CD14-positive monocyte (primary cell): ENCODE data around the gene DNAI1. TPM values are rescaled to one million over a fixed set of nuclear protein-coding genes. Genes with fewer than 3 reads are reported as not detected.
A peak's percentile ranks its signal among the peaks of the same experiment; 100 is the strongest.

ENCODE experiments used
- DNase-seq, 3 donors: peaks; one replicate each; pipeline ENCODE4 v3.0.0-alpha.2; 2011 to 2022
- H2AFZ ChIP-seq: 2 replicates; pipeline ENCODE4 v1.6.0; 2012; ENCODE audit warnings: mild to moderate bottlenecking, low read depth, low read length, inconsistent platforms; ENCODE audit not compliant: insufficient read depth, poor library complexity, severe bottlenecking
- H3K27ac ChIP-seq, 2 donors: 1 replicate in 1 of 2; 2 replicates in 1 of 2; pipeline ENCODE4 v1.5.1; 2012 to 2013; ENCODE audit warnings: low read length in 2 of 2, control low read depth in 1 of 2, inconsistent platforms in 1 of 2, low read depth in 1 of 2, mild to moderate bottlenecking in 1 of 2
- H3K27me3 ChIP-seq, 2 donors: one replicate each; pipeline versions ENCODE4 v1.6.0 to v1.6.1; 2011 to 2013; ENCODE audit warnings: low read length in 2 of 2; ENCODE audit not compliant: control insufficient read depth in 2 of 2, insufficient read depth in 2 of 2
- H3K36me3 ChIP-seq, 2 donors: replicated peaks in 1 of 2; 1 replicate in 1 of 2; 2 replicates in 1 of 2; pipeline versions ENCODE4 v1.5.1 to v1.6.1; 2012 to 2013; ENCODE audit warnings: low read length in 2 of 2, control low read depth in 1 of 2, inconsistent platforms in 1 of 2, mild to moderate bottlenecking in 1 of 2; ENCODE audit not compliant: insufficient read depth in 2 of 2, control insufficient read depth in 1 of 2
- H3K4me1 ChIP-seq, 2 donors: 1 replicate in 1 of 2; 2 replicates in 1 of 2; pipeline versions ENCODE4 v1.5.1 to v1.6.1; 2012 to 2013; ENCODE audit warnings: low read length in 2 of 2, control low read depth in 1 of 2, inconsistent platforms in 1 of 2, mild to moderate bottlenecking in 1 of 2, moderate library complexity in 1 of 2; ENCODE audit not compliant: insufficient read depth in 2 of 2, control insufficient read depth in 1 of 2
- H3K4me2 ChIP-seq: replicated peaks from 2 replicates; pipeline ENCODE3; 2012; ENCODE audit warnings: low read length, moderate library complexity, mild to moderate bottlenecking; ENCODE audit not compliant: poor library complexity, severe bottlenecking; ENCODE audit errors: extremely low read depth
- H3K4me3 ChIP-seq, 3 experiments: fragments of 200-600 bp in 1 of 3; sonication (generic) in 1 of 3; replicated peaks in 1 of 3; 1 replicate in 2 of 3; 2 replicates in 1 of 3; pipeline ENCODE4 v1.5.1; 2011 to 2013; ENCODE audit warnings: low read length in 3 of 3, mild to moderate bottlenecking in 3 of 3, control low read depth in 2 of 3, low read depth in 2 of 3, inconsistent platforms in 1 of 3, moderate library complexity in 1 of 3
- H3K79me2 ChIP-seq: 2 replicates; pipeline ENCODE4 v1.6.0; 2012; ENCODE audit warnings: mild to moderate bottlenecking, control low read depth, inconsistent platforms, low read length, moderate library complexity; ENCODE audit not compliant: insufficient read depth
- H3K9ac ChIP-seq: 2 replicates; pipeline ENCODE4 v1.6.0; 2017; ENCODE audit warnings: low read length, mild to moderate bottlenecking; ENCODE audit not compliant: insufficient read depth, poor library complexity, severe bottlenecking
- H3K9me3 ChIP-seq, 2 donors: replicated peaks in 1 of 2; 1 replicate in 1 of 2; 2 replicates in 1 of 2; pipeline versions ENCODE4 v1.5.1 to v1.6.1; 2012 to 2013; ENCODE audit warnings: low read length in 2 of 2, control low read depth in 1 of 2; ENCODE audit not compliant: control insufficient read depth in 1 of 2, insufficient read depth in 1 of 2
- H4K20me1 ChIP-seq: 2 replicates; pipeline ENCODE4 v1.6.0; 2012; ENCODE audit warnings: mild to moderate bottlenecking, low read length, control low read depth, moderate library complexity; ENCODE audit not compliant: insufficient read depth
- H3K27ac Mint-ChIP-seq, 7 donors: one replicate each; pipeline ENCODE4 v1.8.0; 2020; ENCODE audit warnings: mild to moderate bottlenecking in 7 of 7, mixed read lengths in 7 of 7, moderate library complexity in 6 of 7, inconsistent platforms in 2 of 7
- H3K27me3 Mint-ChIP-seq, 3 donors: one replicate each; pipeline ENCODE4 v1.8.0; 2021 to 2022; ENCODE audit warnings: low read depth in 3 of 3, mild to moderate bottlenecking in 3 of 3, mixed read lengths in 3 of 3, moderate library complexity in 3 of 3, inconsistent platforms in 1 of 3
- H3K36me3 Mint-ChIP-seq, 2 donors: one replicate each; pipeline ENCODE4 v1.8.0; 2020; ENCODE audit warnings: mixed read lengths in 2 of 2, inconsistent platforms in 1 of 2, mild to moderate bottlenecking in 1 of 2
- H3K4me1 Mint-ChIP-seq: one replicate; pipeline ENCODE4 v1.8.0; 2020; ENCODE audit warnings: mild to moderate bottlenecking, mixed read lengths
- H3K4me3 Mint-ChIP-seq, 2 donors: one replicate each; pipeline ENCODE4 v1.8.0; 2020; ENCODE audit warnings: mild to moderate bottlenecking in 2 of 2, mixed read lengths in 2 of 2, moderate library complexity in 1 of 2
- H3K9me3 Mint-ChIP-seq, 7 donors: one replicate each; pipeline ENCODE4 v1.8.0; 2020 to 2022; ENCODE audit warnings: mixed read lengths in 7 of 7, mild to moderate bottlenecking in 6 of 7, moderate library complexity in 6 of 7, inconsistent platforms in 2 of 7
- WGBS: methylation state at CpG from one replicate; pipeline ENCODE4 v1.1.5; 2013; ENCODE audit warnings: missing lambda C conversion rate; ENCODE audit not compliant: insufficient coverage; 5-methylcytosine and 5-hydroxymethylcytosine counted together
- intact Hi-C, 2 donors: fragments of 100-400 bp; cut with micrococcal nuclease; formaldehyde crosslinking; loops; one replicate each; pipeline versions ENCODE4 v1.15.0 to v1.15.1; 2023
- polyA minus RNA-seq: library from RNA; depleted of rRNA, polyadenylated mRNA; stranded (reverse); fragments of >200 nt; gene quantifications from 2 replicates; pipeline ENCODE4 v1.2.3, GENCODE V29; 2012
- polyA plus RNA-seq, 3 donors: library from polyadenylated mRNA; depleted of rRNA in 1 of 3; unstranded in 2 of 3; stranded (reverse) in 1 of 3; fragments of 300-500 nt in 2 of 3; fragments of >200 nt in 1 of 3; fragmentation: Illumina TruSeq in 2 of 3; gene quantifications; 1 replicate in 2 of 3; 2 replicates in 1 of 3; pipeline ENCODE4 v1.2.3, GENCODE V29; 2012 to 2021
- total RNA-seq, 12 experiments: library from RNA in 1 of 12; stranded (reverse) in 1 of 12; fragments of 120-200 nt in 1 of 12; gene quantifications; one replicate each; pipeline ENCODE4 v1.2.4 and lab custom pipeline; 2013 to 2026; ENCODE audit warnings: mixed read lengths in 6 of 12, inconsistent platforms in 1 of 12
- TF ChIP-seq, protein P1 (sequence below): fragments of 200-600 bp; IDR thresholded peaks from one replicate; pipeline ENCODE4 v1.8.0; 2022; ENCODE audit warnings: antibody characterized with exemption, mild to moderate bottlenecking

Gene DNAI1
- not detected for total RNA-seq (2013)
- polyA plus RNA-seq: not detected
- polyA minus RNA-seq: not detected in 2 replicates
- 0 to 1.6 (median 0.08) reads per million in 11 experiments for total RNA-seq (lab: John Stamatoyannopoulos, UW)

DNA sequence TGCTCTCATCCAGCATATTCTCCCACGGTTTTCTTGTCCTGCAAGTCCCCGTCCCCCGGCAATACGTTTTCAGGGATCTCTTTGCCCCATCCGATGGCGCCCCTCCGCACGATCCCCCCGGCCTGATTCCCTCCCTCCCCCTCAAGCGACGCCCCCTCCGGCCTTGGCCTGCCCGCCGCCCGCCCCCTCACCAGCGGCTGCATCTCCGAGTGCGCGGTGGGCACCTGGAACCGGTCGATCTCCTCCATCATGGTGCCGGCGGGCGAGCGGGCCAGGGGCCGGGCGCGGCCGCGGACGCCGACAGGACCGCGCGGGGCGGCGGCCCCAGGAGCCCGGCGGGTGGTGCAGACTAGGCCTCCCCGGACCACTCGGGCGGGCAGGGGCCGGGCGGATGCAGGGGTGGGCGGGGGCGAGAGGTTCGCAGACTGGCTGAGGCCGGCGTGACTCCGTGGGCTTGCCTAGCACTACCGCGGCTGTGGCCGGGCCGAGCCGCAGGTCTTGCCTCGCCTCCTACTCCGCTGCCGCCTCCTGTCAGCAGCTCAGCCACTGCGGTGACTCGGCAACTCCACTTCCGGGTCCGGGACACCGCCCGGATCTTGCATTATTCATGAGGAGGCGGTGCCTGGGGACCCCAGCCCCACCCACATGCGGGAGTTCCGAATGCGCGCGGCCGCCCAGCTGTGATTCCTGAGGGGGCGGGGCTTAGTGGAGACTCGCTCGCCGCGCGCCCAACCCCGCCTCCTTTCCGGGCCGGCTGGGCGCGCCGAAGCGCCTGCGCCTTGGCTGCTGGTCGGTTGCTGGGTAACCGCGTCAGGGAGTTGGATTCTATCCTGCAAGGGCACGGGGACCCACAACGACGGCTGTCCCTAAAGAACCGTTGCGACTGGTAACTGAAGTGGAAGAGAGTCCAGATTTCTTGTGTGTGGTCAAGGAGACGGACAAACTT lies at the start of gene DNAI1, which contains the start of gene FAM219A:
TSS of gene DNAI1 (plus strand) at position 793 of the 946 bp plus-strand sequence. CDS start 201 bp downstream, outside the sequence.
TSS of gene FAM219A (minus strand) at position 558 of the 946 bp plus-strand sequence. CDS start at position 251, 307 bp downstream.
- peaks cover 0 to 4% (median 2%) of the 10 kb centered on the region in 7 donors for H3K9me3 Mint-ChIP-seq
- no peaks in the 10 kb centered on the region for H3K9me3 ChIP-seq
- peak within 1 kb of the TSS; percentile 99 for H3K4me2 ChIP-seq
- intact Hi-C loops: loop anchor here (5.0 to 10.0 kb wide), 5 partner anchors 64 to 157 kb away; partner anchors contain the start of genes RPP25L (in 2 of the 2), ENHO (in 1 of the 2) and MYORG (in 1 of the 2)
- no peaks in the 10 kb centered on the region for H3K36me3 Mint-ChIP-seq
- peak within 1 kb of the TSS; percentile 89 for H2AFZ ChIP-seq
- peak within 1 kb of the TSS; percentile 92 to 97 for H3K4me3 Mint-ChIP-seq
- H3K4me1 ChIP-seq: peaks cover 28 to 29% of the 10 kb centered on the region in 2 donors
- H4K20me1 ChIP-seq: peaks cover 30% of the 10 kb centered on the region
- peak; percentile 96 to 99 (median 98) for DNase-seq
- peaks cover 23 to 32% (median 27%) of the 10 kb centered on the region in 3 donors for H3K27me3 Mint-ChIP-seq
- peak within 1 kb of the TSS; percentile 65 for H3K9ac ChIP-seq
- peaks cover 15% of the 10 kb centered on the region for H3K79me2 ChIP-seq
- WGBS: under 1% methylated on average over 88 of the region's 94 CpGs
- peak within 1 kb of the TSS; percentile 47 to 79 (median 61) for H3K4me3 ChIP-seq
- peaks cover 34% of the 10 kb centered on the region for H3K4me1 Mint-ChIP-seq
- peak within 1 kb of the TSS in 1 of 2 donors; percentile 38 for H3K27ac ChIP-seq
- peak within 1 kb of the TSS in 4 of 7 donors; percentile 71 to 86 (median 78) for H3K27ac Mint-ChIP-seq
- TF ChIP-seq, protein P1, sequence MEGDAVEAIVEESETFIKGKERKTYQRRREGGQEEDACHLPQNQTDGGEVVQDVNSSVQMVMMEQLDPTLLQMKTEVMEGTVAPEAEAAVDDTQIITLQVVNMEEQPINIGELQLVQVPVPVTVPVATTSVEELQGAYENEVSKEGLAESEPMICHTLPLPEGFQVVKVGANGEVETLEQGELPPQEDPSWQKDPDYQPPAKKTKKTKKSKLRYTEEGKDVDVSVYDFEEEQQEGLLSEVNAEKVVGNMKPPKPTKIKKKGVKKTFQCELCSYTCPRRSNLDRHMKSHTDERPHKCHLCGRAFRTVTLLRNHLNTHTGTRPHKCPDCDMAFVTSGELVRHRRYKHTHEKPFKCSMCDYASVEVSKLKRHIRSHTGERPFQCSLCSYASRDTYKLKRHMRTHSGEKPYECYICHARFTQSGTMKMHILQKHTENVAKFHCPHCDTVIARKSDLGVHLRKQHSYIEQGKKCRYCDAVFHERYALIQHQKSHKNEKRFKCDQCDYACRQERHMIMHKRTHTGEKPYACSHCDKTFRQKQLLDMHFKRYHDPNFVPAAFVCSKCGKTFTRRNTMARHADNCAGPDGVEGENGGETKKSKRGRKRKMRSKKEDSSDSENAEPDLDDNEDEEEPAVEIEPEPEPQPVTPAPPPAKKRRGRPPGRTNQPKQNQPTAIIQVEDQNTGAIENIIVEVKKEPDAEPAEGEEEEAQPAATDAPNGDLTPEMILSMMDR: no peak
- no peaks in the 10 kb centered on the region for H3K36me3 ChIP-seq
- H3K27me3 ChIP-seq: peaks cover 2 to 15% of the 10 kb centered on the region in 2 donors

DNA sequence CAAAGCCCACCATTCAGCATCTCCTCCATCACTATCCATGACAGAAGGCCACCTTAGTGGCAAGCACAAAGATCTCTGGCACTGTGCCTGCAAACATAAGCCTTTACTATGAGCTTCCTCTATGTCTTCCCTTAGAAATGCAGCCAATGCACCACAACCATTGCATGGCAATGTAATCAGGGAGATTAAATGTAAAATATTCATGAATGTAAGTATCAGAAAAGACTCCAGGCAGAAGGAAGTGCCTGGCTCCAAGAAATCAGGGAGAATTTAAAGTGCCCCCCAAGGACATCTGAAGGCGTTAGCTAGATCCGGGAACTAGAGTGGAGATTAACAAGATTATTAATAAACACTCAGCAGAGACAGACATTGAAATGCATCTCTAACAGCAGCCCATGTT lies 49.5 kb upstream of the DNAI1 start:
- H3K27ac Mint-ChIP-seq: peak overlapping the region in 1 of 7 donors; percentile 47
- Histone ChIP-seq H3K4me1 (no peaks in the 10 kb centered on the region), H3K27me3 (no peaks in the 10 kb centered on the region), H3K9me3 (no peaks in the 10 kb centered on the region), H4K20me1 (peaks cover 11% of the 10 kb centered on the region), H3K9ac (no peak overlapping the region), H3K36me3 (no peaks in the 10 kb centered on the region), H2AFZ (no peak overlapping the region), H3K4me2 (no peak overlapping the region), H3K79me2 (no peaks in the 10 kb centered on the region), H3K27ac (no peak overlapping the region), H3K4me3 (no peak overlapping the region)
- H3K27me3 Mint-ChIP-seq: peaks cover 0 to 2% (median 0%) of the 10 kb centered on the region in 3 donors
- peaks cover 7 to 12% of the 10 kb centered on the region in 2 donors for H3K36me3 Mint-ChIP-seq
- whole genome bisulfite sequencing: no CpG with 5 or more reads among the region's 2 CpGs
- H3K4me1 Mint-ChIP-seq: peaks cover 4% of the 10 kb centered on the region
- H3K4me3 Mint-ChIP-seq: no peak overlapping the region
- TF ChIP-seq, protein P1: no peak
- H3K9me3 Mint-ChIP-seq: no peaks in the 10 kb centered on the region
- no peak for DNase-seq
- intact Hi-C loops: no loop called here
